Measurements from ENCODE around the gene TGFBI.

Gene TGFBI

GRCh38 chr5:135980620-135981019 is 48.2 kb upstream of the TGFBI start:
- Histone ChIP-seq H4K20me1 (ENCODE audit: low read depth, low read length) (no peaks in the 10 kb centered on the region), H3K9me3 (ENCODE audit: insufficient read depth, low read length) (no peaks in the 10 kb centered on the region), H3K9ac (ENCODE audit: low read length) (no peak overlapping the region), H3K9me2 (replicated peaks; ENCODE audit: insufficient read depth, low read length) (no peaks in the 10 kb centered on the region), H3F3A (ENCODE audit: insufficient read depth) (no peaks in the 10 kb centered on the region), H3K27ac (ENCODE audit: low read depth, low read length) (no peak overlapping the region), H3K4me2 (ENCODE audit: low read depth, low read length, poor library complexity, severe bottlenecking) (no peak overlapping the region), H3K27me3 (ENCODE audit: low read length) (no peaks in the 10 kb centered on the region), H3K4me3 (ENCODE audit: insufficient read depth, low read length, poor library complexity, severe bottlenecking) (no peak overlapping the region), H2AFZ (ENCODE audit: low read depth, low read length, severe bottlenecking) (no peak overlapping the region), H3K79me2 (ENCODE audit: insufficient read depth, low read length) (no peaks in the 10 kb centered on the region), H3K36me3 (ENCODE audit: low read length) (no peaks in the 10 kb centered on the region)
- TF ChIP-seq CTCF (IDR thresholded peaks at IDR 0.05; ENCODE audit: insufficient read depth, low read length, poor library complexity, severe bottlenecking) (no peak), EZH2phosphoT487 (conservative IDR thresholded peaks at IDR 0.05; ENCODE audit: low read length) (no peak)

GRCh38 chr5:135985951-135986350 is 42.8 kb upstream of the TGFBI start:
- Histone ChIP-seq H3K27me3 (ENCODE audit: low read length) (no peaks in the 10 kb centered on the region), H3K27ac (ENCODE audit: low read depth, low read length) (no peak overlapping the region)

GRCh38 chr5:135986401-135986800 is 42.4 kb upstream of the TGFBI start:
- Histone ChIP-seq H3K9me3 (ENCODE audit: insufficient read depth, low read length) (no peaks in the 10 kb centered on the region), H2AFZ (ENCODE audit: low read depth, low read length, severe bottlenecking) (no peak overlapping the region), H3K4me3 (ENCODE audit: insufficient read depth, low read length, poor library complexity, severe bottlenecking) (no peak overlapping the region), H3K36me3 (ENCODE audit: low read length) (no peaks in the 10 kb centered on the region), H4K20me1 (ENCODE audit: low read depth, low read length) (no peaks in the 10 kb centered on the region), H3K4me2 (ENCODE audit: low read depth, low read length, poor library complexity, severe bottlenecking) (no peak overlapping the region), H3K27ac (ENCODE audit: low read depth, low read length) (no peak overlapping the region), H3K9ac (ENCODE audit: low read length) (no peak overlapping the region), H3F3A (ENCODE audit: insufficient read depth) (no peaks in the 10 kb centered on the region), H3K27me3 (ENCODE audit: low read length) (no peaks in the 10 kb centered on the region), H3K79me2 (ENCODE audit: insufficient read depth, low read length) (no peaks in the 10 kb centered on the region), H3K9me2 (replicated peaks; ENCODE audit: insufficient read depth, low read length) (no peaks in the 10 kb centered on the region)
- TF ChIP-seq EZH2phosphoT487 (conservative IDR thresholded peaks at IDR 0.05; ENCODE audit: low read length) (no peak), CTCF (IDR thresholded peaks at IDR 0.05; ENCODE audit: insufficient read depth, low read length, poor library complexity, severe bottlenecking) (no peak)

More at GRCh38 chr5:135985951-135986350, 42.8 kb upstream of the TGFBI start:
- Histone ChIP-seq H3K4me3 (ENCODE audit: insufficient read depth, low read length, poor library complexity, severe bottlenecking) (no peak overlapping the region), H3K79me2 (ENCODE audit: insufficient read depth, low read length) (no peaks in the 10 kb centered on the region), H3K36me3 (ENCODE audit: low read length) (no peaks in the 10 kb centered on the region), H4K20me1 (ENCODE audit: low read depth, low read length) (no peaks in the 10 kb centered on the region), H3K9me3 (ENCODE audit: insufficient read depth, low read length) (no peaks in the 10 kb centered on the region), H3K4me2 (ENCODE audit: low read depth, low read length, poor library complexity, severe bottlenecking) (no peak overlapping the region), H3F3A (ENCODE audit: insufficient read depth) (no peaks in the 10 kb centered on the region), H2AFZ (ENCODE audit: low read depth, low read length, severe bottlenecking) (no peak overlapping the region), H3K9me2 (replicated peaks; ENCODE audit: insufficient read depth, low read length) (no peaks in the 10 kb centered on the region), H3K9ac (ENCODE audit: low read length) (no peak overlapping the region)
- TF ChIP-seq EZH2phosphoT487 (conservative IDR thresholded peaks at IDR 0.05; ENCODE audit: low read length) (no peak), CTCF (IDR thresholded peaks at IDR 0.05; ENCODE audit: insufficient read depth, low read length, poor library complexity, severe bottlenecking) (no peak)

All from SU-DHL-6 (cell line).